SHP77 (cell line): ENCODE data around the gene MANF.
"Not testable (repeated sequence)": the region's sequence is repeated elsewhere in the genome, so short reads cannot be mapped to it uniquely, and the experiment has no call there.

Source experiments
- DNase-seq, 2 experiments: peaks; one replicate each; lab custom pipeline; 2025; lab: John Stamatoyannopoulos, UW

Gene MANF

DNA sequence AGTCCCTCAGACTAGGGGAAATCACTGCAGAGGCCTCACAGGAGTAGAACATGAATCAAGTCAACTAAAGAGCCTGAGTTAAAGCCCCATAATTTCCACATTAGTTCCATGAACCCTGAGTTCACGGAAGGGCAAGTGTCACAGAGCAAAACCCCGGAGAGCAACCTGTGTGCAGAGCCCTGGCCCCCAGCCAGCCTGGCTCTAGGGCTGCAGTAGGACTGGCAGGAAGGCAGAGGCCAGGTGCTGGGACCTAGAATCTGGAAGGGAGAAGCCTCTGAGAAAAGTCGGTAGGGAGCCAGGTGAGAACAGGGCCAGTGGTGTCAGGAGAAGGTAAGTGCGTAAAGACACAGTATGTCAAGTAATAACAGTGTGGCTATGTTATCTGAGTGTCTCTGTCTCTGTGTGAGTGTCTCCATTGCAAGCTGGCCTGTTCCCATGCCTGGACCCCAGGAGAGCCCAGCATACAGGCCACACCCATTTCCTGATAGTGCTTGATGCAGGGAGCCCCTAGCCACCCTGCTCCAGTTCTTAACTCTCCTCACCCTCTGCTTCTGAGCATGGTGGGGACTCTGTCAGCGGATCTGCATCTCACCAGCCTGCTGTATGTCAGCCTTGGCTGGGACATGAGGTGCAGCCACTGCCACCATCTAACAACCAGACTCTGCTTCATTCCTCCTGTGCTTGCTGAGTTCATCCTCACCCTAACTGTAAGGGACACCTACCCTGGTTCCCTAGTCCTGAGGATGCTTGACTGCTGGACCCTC lies 11.3 kb upstream of the MANF start:
- no peak for DNase-seq

DNA sequence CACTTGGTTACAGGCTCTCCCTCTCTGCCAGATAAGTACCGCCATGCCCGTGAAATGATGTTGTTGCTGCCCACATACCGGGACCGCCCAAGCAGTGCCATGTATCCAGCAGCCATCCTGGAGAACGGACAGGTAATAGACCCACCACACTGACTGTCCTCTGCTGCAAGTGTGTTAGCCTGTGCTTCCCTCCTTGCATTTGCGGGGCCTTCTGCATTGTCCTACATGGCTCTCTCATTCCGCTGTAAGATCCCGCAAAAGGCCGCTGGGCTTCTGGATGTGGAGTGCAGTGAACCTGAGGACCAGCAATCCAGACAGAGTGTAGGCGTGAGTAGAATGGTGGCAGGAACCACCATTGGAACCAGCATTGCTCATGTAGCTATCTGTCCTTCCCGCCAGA lies 10.6 kb upstream of the MANF start:
- no peak for DNase-seq

DNA sequence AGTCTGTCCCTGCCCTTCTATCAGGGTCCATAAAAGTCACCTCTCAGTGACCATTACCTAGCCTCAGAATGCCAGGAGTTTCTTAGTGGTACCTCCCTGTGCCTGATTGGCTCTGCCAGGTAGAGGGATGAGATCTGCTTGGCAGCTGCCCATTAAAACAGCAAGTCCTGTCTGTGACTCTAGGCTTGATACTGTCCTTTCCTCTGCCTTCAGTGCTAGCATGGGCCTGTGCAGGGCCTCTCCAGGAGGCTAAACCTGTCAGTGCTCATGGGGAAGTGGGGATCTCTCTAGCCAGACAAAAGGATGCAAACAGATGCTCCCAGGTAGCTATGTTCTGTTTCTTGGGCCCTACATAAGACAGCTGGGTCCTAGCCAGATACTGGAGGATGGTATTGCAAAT lies 10.0 kb upstream of the MANF start:
- no peak for DNase-seq

DNA sequence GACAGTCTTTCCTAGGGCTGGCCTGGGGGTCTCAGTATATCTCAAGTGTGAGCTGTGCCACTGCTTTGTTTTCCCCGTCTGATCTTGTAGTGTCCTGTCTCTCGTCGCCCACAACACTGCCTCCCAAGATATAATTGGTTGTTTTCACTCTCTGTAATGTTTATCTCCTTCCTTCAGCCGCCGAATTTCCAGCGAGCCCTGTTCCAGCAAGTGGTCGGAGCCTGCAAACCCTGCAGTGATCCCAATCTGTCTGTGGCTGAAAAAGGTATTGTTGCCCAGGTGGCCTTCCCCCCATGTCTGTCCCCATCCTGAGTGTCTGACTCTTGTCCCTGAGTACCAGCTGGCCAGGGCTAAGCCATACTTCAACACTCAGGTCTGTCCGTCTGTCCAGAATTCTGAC lies 9.5 kb upstream of the MANF start:
- no peak for DNase-seq

DNA sequence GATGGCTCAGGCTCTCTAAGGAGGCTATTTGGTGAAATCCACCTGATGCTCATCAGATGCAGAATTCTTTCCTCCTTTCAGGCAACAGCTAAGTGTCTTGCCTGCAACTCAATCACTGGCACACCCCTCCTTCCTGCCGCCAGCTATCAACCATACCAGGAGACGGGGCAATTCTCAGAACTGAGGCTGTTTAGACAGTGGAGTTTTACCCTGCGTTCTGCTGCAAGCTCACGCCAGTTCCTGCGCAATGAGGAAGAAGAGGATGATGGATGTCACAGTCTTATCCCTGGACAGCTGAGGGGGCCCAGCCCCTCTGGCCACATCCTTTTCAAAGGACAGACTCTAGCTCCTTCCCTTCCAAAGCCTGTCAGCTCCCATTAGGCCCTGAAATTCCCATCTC lies 7.0 kb upstream of the MANF start:
- no peak for DNase-seq

DNA sequence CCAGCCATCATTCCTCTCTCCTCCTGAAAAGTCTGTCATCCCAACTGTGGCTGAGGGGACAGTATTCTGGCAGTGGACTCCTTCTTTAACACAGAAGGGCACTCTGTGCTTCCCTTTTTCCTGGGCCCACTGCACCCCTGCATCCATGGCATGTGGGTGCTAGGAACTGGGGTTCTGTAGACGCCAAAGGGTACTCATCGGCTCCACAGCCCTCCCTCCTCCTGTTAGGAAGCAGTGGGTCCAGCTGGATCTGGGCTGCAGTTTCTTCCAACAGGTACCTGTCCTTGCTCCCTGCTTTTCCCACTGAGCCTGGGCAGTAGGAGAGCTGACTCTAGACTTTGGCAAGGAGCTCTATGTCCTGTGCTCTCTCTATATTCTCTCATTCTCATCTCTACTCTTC lies 6.4 kb upstream of the MANF start:
- no peak for DNase-seq

DNA sequence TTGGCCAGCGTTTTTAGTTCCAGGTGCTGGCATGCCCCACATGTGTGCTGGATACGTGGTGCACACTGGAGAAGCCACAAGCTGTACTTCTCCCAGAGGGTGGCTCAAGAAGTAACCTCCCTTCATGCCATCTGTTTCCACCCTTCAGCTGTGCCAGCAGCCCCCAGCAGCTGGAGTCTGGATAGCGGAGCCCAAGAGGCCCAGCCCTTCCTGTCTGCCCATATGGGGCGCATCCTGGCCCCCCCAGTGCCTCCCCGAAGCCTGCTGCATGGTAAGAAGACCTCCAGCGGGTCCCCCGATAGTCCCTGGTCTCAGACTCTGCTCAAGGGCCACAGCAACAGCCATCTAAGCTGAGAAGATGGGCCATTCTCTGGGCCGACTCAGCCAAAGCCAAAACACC lies 5.8 kb upstream of the MANF start:
- no peak for DNase-seq

DNA sequence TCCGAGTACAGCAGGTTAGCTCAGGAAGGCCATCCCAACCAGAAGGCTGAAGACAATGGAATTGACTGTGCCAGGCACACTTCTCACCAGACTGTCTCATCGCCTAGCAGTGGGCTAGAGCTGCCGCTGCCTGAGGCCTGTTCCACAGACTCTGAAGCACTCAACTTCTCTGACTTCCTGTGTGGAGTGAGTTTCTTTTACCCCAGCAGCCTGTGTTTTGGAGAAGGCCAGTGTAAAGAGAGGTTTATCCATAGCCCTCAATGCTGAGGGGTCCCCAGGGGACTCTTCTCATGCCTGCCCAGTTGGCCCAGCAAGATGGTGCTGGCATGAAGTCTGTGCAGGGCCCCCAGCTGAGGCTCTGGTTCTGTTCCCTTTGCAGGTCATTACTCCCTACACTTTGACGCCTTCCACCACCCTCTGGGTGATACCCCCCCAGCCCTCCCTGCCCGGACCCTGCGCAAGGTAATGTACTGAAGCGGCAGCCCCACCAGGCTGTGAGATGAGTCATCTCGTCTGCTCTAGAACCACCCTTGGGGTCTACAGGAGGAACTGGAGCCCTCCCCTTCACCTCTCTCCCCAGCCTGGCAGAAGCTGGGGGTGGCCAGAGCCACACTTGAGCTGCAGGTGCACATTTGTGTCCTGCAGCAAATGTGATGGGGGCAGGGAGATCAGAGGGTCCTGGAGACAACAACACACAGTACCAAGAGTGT lies 5.2 kb upstream of the MANF start:
- no peak for DNase-seq

DNA sequence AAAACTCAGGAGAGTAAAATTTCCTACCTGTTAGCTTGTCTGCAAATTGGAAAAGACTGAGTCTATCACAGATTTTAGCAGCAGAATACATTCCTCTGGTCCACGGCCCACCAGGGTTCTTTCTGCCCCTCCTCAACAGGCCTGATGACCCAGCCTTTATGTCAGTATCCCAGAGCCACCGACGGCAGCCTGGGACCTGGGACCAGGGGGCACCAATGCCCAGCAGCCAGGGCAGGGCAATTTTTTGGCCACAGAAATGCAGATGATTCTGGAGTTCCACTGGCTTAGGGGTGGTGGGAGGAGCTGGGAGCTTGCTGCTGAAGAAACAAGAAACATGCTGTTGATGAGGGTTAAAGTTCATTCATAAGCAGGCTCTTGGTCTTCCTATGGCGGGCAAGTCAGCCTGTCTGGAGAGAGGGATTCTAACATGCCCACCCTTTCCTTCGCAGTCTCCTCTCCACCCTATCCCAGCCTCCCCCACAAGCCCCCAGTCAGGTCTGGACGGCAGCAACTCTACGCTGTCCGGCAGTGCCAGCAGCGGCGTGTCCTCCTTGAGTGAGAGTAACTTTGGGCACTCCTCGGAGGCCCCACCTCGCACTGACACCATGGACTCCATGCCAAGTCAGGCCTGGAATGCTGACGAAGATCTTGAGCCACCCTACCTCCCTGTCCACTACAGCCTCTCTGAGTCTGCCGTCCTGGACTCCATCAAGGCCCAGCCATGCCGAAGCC lies 4.3 kb upstream of the MANF start:
- no peak for DNase-seq

DNA sequence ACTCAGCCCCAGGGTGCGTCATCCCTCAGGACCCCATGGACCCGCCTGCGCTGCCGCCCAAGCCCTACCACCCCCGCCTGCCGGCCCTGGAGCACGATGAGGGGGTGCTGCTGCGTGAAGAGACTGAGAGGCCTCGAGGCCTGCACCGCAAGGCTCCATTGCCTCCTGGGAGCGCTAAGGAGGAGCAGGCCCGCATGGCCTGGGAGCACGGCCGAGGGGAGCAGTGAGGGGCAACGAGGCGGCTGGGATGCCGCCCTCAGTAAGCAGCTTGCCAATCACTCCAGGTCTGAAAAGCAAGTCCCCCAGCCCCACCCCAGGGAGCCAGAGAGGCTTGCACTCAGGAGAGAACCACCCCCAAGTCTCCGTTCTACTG lies 3.8 kb upstream of the MANF start:
- DNase-seq = no peak

DNA sequence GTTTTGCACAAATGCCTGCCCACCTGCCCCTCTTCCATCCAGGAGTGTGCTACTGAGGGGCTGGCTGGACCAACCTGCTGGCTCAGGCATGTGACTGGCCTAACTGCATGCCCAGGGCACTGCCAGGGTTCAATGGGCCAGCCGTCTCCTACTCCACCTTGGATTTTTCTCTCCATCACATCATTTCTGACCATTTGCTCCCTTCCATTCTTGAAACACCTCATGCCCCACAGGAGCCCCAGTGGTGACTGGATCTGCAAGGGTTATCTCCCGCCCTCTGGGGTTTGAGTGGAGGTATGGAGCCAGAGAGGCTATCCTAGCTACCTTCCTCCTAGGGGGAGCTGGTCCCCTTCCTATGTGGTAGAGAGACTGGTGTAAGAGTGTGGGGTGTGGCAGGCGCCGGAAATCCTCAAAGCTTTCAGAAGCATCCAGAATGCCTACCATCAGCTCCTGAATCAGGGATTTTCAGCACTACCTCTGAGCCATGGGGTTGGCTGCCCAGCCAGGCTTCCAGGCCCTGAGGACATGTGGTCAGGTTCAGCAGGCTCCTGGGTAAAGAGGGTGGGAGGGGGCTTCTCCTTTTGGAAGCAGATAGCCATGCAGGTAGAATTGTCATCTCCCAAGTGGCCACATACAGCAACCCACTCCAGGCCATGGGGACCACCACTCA lies 2.9 kb upstream of the MANF start:
- DNase-seq = no peak

DNA sequence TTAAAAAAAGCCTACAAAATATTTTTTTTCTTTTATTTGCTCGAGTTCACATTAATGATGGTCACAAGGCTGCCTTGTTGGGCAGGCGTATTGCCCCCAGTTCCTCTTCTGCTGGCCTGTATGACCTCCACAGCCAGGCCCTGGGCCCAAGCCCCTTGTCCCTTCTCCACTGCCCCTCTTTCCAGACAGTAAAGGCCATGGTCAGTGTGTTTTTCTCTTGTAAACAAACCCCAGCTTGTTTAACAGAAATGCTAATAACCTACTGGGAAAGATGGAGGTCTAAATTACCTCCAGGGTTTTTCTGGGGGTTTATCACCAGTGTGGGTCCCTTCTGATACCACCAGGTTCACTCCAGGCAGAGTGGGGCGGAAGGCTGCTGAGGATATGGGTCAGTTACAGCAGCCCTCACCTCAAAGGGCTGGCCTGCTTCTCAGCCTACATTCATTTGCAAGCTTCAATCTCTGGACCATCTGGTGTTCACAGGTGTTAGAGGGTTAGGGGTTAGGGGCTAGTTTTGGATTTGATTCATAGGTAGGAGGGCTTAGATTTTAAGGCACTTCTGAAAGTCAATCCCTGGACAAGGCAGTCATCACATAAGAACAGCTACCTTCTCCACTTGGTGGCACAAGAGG lies 2.0 kb upstream of the MANF start:
- DNase-seq = no peak

DNA sequence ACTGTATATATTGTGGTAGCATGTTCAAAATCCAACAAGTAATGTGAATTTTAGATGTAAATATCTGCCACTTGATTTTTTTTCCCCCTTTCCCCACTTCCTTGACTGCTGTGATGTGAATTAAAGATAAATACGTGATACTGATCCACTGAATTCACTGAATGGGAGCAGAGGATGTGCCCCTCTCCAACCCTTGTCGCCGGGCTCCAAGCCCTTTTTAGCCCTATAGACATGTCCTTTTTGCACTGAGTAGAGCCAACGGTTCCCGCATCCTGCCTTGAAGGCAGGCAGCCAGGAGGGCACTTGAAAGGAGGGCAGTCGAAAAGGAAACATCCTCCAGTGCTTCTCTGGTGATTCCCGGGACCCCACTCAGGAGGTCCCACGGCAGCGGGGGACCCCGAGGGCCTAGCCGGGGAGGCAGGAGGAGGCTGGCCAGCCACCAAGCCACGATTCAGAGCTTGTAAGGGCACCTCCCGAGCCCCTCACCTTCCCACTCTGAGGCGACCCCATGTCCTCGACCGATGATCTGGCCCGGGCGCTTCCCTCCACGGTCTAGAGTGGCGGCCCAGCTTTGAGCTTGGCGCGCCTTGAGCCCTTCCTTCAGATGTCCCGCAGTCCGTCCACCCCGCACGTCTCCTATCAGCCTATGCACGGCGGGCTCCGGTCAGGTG lies 901 bp upstream of the MANF start:
- peak; percentile 8 to 30 for DNase-seq

DNA sequence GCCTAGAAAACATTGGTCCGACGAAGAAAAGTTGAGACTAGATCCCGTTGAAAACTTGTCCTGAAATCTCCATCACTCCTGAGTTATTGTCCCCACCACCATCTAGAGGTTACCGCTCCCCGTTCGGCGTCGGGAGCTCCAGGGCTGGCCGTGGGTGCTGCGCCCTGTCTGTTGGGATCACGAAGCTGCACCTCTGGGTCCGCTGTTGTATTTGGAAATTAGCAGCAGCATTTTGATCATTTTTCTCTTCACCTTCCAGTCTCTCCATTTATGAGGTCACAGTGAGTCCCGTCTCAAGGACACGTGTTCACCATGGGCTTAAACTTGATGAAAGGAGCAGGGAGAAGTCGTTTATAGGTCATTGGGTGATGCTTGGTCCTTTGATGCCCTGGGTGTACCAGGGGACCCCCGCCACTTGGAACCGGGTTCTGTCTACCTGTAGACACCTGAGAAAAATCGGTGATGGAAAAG lies 565 bp downstream of the MANF start:
- DNase-seq = no peak

DNA sequence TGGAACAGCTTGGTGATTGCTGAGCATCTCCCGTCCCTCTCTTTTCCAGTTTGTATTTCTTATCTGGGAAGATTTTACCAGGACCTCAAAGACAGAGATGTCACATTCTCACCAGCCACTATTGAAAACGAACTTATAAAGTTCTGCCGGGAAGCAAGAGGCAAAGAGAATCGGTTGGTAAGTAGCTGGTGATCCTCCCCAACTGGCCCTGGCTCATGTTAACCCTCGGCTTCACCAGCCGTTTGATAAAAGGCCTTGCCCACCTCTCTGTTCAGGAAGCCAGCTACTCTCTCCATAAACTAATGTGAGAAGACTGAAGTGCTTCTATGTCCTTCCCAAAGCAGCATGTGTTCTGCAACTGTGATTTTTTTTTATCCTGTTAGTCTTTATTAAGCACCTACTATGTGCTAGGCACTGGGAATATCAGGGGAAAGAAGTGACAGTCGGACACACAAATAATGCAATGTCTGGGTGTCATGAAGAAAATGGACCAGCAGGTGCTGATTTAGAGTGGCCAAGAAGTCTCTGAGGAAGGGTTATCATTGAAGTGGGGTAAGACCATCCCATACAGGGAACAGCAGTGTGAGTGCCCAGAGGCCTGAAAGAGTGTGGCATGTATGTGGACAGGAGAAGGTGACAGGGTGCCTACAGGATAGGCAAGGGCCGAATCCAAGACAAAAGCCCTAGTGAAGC lies 1.2 kb downstream of the MANF start:
- DNase-seq = no peak

DNA sequence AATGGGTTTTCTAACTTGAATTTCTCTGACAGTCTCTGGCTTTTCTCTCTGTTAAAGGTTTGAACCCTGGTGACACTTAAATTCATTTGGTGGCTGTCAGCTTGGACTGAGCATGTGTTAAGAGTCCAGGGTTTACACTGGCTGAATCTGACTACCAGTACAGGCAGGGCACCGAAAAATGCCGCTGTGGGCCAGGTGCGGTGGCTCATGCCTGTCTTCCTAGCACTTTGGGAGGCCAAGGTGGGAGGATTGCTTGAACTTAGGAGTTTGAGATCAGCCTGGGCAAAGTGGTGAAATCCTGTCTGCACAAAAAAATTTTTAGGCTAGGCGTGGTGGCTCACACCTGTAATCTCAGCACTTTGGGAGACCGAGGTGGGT lies 1.8 kb downstream of the MANF start:
- DNase-seq = no peak

DNA sequence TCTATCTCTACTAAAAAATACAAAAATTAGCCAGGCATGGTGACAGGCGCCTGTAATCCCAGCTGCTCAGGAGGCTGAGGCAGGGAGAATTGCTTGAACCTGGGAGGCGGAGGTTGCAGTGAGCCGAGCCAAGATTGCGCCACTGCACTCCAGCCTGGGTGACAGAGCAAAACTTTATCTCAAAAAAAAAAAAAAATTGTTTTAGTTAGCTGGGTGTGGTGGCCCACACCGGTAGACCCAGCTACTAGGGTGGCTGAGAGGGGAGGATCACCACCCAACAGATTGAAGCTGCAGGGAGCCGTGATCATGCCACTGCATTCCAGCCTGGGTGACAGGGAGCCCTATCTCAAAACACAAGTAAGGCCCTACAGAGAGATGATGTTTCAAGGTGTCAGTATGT lies 2.2 kb downstream of the MANF start:
- DNase-seq = not testable (repeated sequence)

DNA sequence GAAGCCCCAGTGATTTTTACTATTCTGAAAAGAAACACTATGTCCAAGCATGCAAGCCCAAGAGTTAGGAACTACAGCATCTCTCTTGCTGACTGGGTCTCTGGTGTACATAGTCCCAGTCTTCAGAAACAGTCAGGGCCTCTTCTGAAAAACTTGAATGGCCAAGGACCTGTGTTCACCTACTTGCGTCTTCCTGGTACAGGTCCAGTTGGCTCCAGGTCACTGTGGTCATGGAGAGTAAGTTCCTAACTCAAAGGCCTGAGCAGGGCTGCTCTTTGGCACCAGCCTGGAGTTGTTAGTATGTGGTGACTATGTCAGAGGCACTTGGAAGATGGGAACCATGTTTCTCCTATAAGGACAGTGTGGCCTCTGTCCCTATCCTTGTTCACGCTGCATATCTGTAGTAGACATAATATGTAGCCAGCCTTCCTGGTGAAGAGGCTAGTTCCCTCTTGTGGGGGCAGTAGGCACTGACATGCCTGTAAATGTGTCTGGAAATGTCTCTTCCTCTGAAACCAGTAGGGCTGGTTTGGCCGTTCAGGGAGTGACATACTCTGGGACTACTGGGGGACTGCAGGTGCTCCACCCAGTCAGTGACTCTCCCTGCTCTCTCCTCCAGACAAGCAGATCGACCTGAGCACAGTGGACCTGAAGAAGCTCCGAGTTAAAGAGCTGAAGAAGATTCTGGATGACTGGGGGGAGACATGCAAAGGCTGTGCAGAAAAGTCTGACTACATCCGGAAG lies 3.4 kb downstream of the MANF start:
- DNase-seq = peak; percentile 8 to 16

DNA sequence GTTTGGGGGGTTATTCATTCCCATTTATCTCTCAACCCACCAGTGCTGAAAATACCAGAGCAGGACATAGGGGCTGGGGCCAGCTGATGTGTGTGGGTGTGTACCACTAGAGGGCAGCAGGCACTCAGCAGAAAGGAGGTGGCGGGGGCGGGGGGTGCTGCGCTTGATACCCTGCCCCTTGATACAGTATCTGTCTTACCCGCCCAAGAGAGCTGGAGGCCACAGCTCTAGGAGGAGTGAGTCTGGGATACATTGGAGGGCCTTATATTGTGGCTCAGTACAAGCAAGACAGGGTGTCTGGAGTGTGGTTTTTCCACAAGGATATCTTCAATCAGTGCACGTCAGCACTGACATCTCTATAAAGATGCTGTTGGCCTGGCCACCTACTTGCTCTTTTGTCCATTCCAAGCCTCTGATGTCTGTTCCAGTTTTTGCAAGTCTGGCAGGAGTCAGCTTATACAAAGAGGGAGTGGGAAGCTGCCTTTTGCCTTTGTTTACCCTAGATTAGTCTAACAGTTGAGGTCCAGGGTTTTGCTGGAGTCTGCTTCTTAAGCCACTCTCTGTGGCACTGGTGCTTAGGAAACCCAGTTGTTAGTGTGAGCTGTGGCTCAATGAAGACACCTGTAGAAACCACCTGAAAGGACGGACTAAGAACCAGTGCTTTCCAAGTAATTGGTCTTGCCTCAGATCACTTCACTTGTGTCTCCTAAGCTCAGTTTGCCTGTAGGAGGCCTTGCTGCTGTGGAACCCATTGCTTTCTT lies 4.5 kb downstream of the MANF start:
- DNase-seq = peak in 1 of 2 experiments; percentile 46
